Activated naive CD4-positive, alpha-beta T cell treated with anti-CD3 and anti-CD28 coated beads, Interleukin-2, amount 10 ng/mL, durations not matched to agents 5 hours and 36 hours (primary cell): ENCODE data around the gene LY6G6F. TPM values are rescaled to one million over a fixed set of nuclear protein-coding genes. Genes with fewer than 3 reads are reported as not detected.

ENCODE experiments used
- microRNA-seq: library from miRNA; unstranded; fragments of <30 nt; microRNA quantifications from one replicate; pipeline ENCODE4 v1.2.0, GENCODE V29; 2022; ENCODE audit warnings: borderline microRNAs expressed, borderline replicate concordance
- total RNA-seq, 2 experiments: library from RNA; stranded (reverse); gene quantifications; one replicate each; pipeline ENCODE4 v1.2.3, GENCODE V29; 2021

Gene LY6G6F
- total RNA-seq, 2 experiments from 2014 or later, result not detected

Small RNA genes lying within 50 kb of the gene (microRNA-seq; reads per million reads assigned to microRNA genes)
- gene MIR4646, result 1.5 reads per million

Other genes with a start within 250 kb of the LY6G6F start
- 10 to 100 TPM; 37.8 to 38.1 TPM for gene MICB, start 208.7 kb upstream of the LY6G6F start, total RNA-seq
- gene MCCD1, start 177.9 kb upstream of the LY6G6F start, total RNA-seq, result not detected
- gene DDX39B, start 164.9 kb upstream of the LY6G6F start, total RNA-seq, result 100 to 1,000 TPM; 423 to 444 TPM
- gene ATP6V1G2, start 160.3 kb upstream of the LY6G6F start, total RNA-seq, result 1 to 10 TPM; 3.5 to 4.2 TPM
- gene NFKBIL1, start 159.3 kb upstream of the LY6G6F start, total RNA-seq, result 10 to 100 TPM; 12.9 to 15.8 TPM
- gene LTA, start 134.6 kb upstream of the LY6G6F start, total RNA-seq, result 10 to 100 TPM; 29.6 TPM
- 10 to 100 TPM; 51.3 to 53.4 TPM for gene TNF, start 131.3 kb upstream of the LY6G6F start, total RNA-seq
- 1,000 to 10,000 TPM; 1,438 to 1,452 TPM for gene LTB, start 124.4 kb upstream of the LY6G6F start, total RNA-seq
- 10 to 100 TPM; 67.8 to 71.0 TPM for gene LST1, start 120.6 kb upstream of the LY6G6F start, total RNA-seq
- 10 to 100 TPM; 27.6 to 28.8 TPM for gene NCR3, start 113.9 kb upstream of the LY6G6F start, total RNA-seq
- gene AIF1, start 91.6 kb upstream of the LY6G6F start, total RNA-seq, result 10 to 100 TPM; 45.4 to 46.1 TPM
- gene PRRC2A, start 86.2 kb upstream of the LY6G6F start, total RNA-seq, result 100 to 1,000 TPM; 210 to 211 TPM
- gene BAG6, start 54.2 kb upstream of the LY6G6F start, total RNA-seq, result 100 to 1,000 TPM; 278 to 280 TPM
- gene APOM, start 51.0 kb upstream of the LY6G6F start, total RNA-seq, result 1 to 10 TPM; 3.8 to 3.9 TPM
- gene C6orf47, start 46.1 kb upstream of the LY6G6F start, total RNA-seq, result 10 to 100 TPM; 23.6 to 24.2 TPM
- gene GPANK1, start 41.9 kb upstream of the LY6G6F start, total RNA-seq, result 10 to 100 TPM; 26.4 to 29.1 TPM
- gene CSNK2B, start 40.8 kb upstream of the LY6G6F start, total RNA-seq, result 100 to 1,000 TPM; 181 to 195 TPM
- gene LY6G5B, start 36.9 kb upstream of the LY6G6F start, total RNA-seq, result 10 to 100 TPM; 20.3 to 23.5 TPM
- gene LY6G5C, start 25.8 kb upstream of the LY6G6F start, total RNA-seq, result 1 to 10 TPM; 1.8 to 2.2 TPM
- gene ABHD16A, start 3.5 kb upstream of the LY6G6F start, total RNA-seq, result 10 to 100 TPM; 50.4 to 54.9 TPM
- not detected for gene LY6G6D, start 8.5 kb downstream of the LY6G6F start, total RNA-seq
- not detected for gene LY6G6C, start 14.9 kb downstream of the LY6G6F start, total RNA-seq
- gene MPIG6B, start 16.5 kb downstream of the LY6G6F start, total RNA-seq, result under 1 TPM; 0.22 to 0.43 TPM
- 10 to 100 TPM; 18.1 to 18.9 TPM for gene DDAH2, start 22.4 kb downstream of the LY6G6F start, total RNA-seq
- gene CLIC1, start 29.7 kb downstream of the LY6G6F start, total RNA-seq, result 100 to 1,000 TPM; 534 to 538 TPM
- 10 to 100 TPM; 47.4 to 47.7 TPM for gene MSH5, start 33.1 kb downstream of the LY6G6F start, total RNA-seq
- gene SAPCD1, start 55.8 kb downstream of the LY6G6F start, total RNA-seq, result 10 to 100 TPM; 11.3 to 12.0 TPM
- gene VWA7, start 70.5 kb downstream of the LY6G6F start, total RNA-seq, result 1 to 10 TPM; 3.8 to 3.9 TPM
- gene VARS1, start 88.9 kb downstream of the LY6G6F start, total RNA-seq, result 10 to 100 TPM; 74.6 to 79.2 TPM
- gene LSM2, start 100.1 kb downstream of the LY6G6F start, total RNA-seq, result 10 to 100 TPM; 72.5 to 75.6 TPM
- gene HSPA1L, start 108.4 kb downstream of the LY6G6F start, total RNA-seq, result 1 to 10 TPM; 3.7 to 3.8 TPM
- 10 to 100 TPM; 75.8 to 83.8 TPM for gene HSPA1A, start 108.7 kb downstream of the LY6G6F start, total RNA-seq
- 10 to 100 TPM; 35.5 to 35.9 TPM for gene HSPA1B, start 120.9 kb downstream of the LY6G6F start, total RNA-seq
- gene NEU1, start 156.0 kb downstream of the LY6G6F start, total RNA-seq, result 10 to 100 TPM; 23.4 to 23.7 TPM
- gene SLC44A4, start 172.1 kb downstream of the LY6G6F start, total RNA-seq, result not detected
- gene EHMT2, start 190.8 kb downstream of the LY6G6F start, total RNA-seq, result 10 to 100 TPM; 60.9 to 61.4 TPM
- gene ZBTB12, start 195.2 kb downstream of the LY6G6F start, total RNA-seq, result 1 to 10 TPM; 1.5 to 2.4 TPM
- under 1 TPM; 0.51 to 0.93 TPM for gene C2, start 220.9 kb downstream of the LY6G6F start, total RNA-seq
- gene CFB, start 239.2 kb downstream of the LY6G6F start, total RNA-seq, result not detected